Smooth muscle cell (in vitro differentiated cells): Measurements from ENCODE around the gene TOM1. TPM values are rescaled to one million over a fixed set of nuclear protein-coding genes. Genes with fewer than 3 reads are reported as not detected.

Experiments used
- DNase-seq: peaks from one replicate; lab custom pipeline; 2025; ENCODE audit not compliant: unreplicated experiment; lab: John Stamatoyannopoulos, UW
- H2AFZ ChIP-seq: fragments of 200-600 bp; sonication (generic); 2 replicates; pipeline ENCODE4 v1.6.0; 2016; ENCODE audit warnings: antibody characterized with exemption, low read depth, mild to moderate bottlenecking
- H3F3A ChIP-seq: fragments of 200-600 bp; sonication (generic); 2 replicates; pipeline ENCODE4 v1.6.0; 2017; ENCODE audit warnings: antibody characterized with exemption, low read depth
- H3K27ac ChIP-seq: fragments of 200-600 bp; sonication (generic); 2 replicates; pipeline ENCODE4 v1.5.1; 2016; ENCODE audit warnings: low read depth, mild to moderate bottlenecking
- H3K27me3 ChIP-seq: fragments of 200-600 bp; sonication (generic); 2 replicates; pipeline ENCODE4 v1.6.1; 2016; ENCODE audit warnings: low read depth, mild to moderate bottlenecking
- H3K36me3 ChIP-seq: fragments of 200-600 bp; sonication (generic); 2 replicates; pipeline ENCODE4 v1.5.1; 2016; ENCODE audit warnings: low read depth
- H3K4me1 ChIP-seq: fragments of 200-600 bp; sonication (generic); 2 replicates; pipeline ENCODE4 v1.5.1; 2016; ENCODE audit warnings: low read depth
- H3K4me2 ChIP-seq: fragments of 200-600 bp; sonication (generic); 2 replicates; pipeline ENCODE4 v1.6.0; 2016; ENCODE audit warnings: mild to moderate bottlenecking
- H3K4me3 ChIP-seq: fragments of 200-600 bp; sonication (generic); 2 replicates; pipeline ENCODE4 v1.5.1; 2016; ENCODE audit warnings: mild to moderate bottlenecking
- H3K79me2 ChIP-seq: fragments of 200-600 bp; sonication (generic); 2 replicates; pipeline ENCODE4 v1.6.0; 2016; ENCODE audit warnings: low read depth, mild to moderate bottlenecking
- H3K9ac ChIP-seq: fragments of 200-600 bp; sonication (generic); 2 replicates; pipeline ENCODE4 v1.6.0; 2016; ENCODE audit warnings: low read depth
- H3K9me3 ChIP-seq: fragments of 200-600 bp; sonication (generic); replicated peaks from 2 replicates; pipeline ENCODE4 v1.5.1; 2016; ENCODE audit warnings: low read depth
- H4K20me1 ChIP-seq: fragments of 200-600 bp; sonication (generic); 2 replicates; pipeline ENCODE4 v1.6.0; 2016; ENCODE audit warnings: low read depth
- WGBS: methylation state at CpG from one replicate; pipeline ENCODE4 v1.1.7; 2016; ENCODE audit warnings: low lambda C conversion rate; 5-methylcytosine and 5-hydroxymethylcytosine counted together
- polyA plus RNA-seq: library from polyadenylated mRNA; unstranded; fragments of >200 nt; fragmentation: Nextera tagmentation; extraction: Ambion mirVana; gene quantifications from 2 replicates; pipeline ENCODE4 v1.2.1, GENCODE V29; 2016
- total RNA-seq: library from RNA; depleted of rRNA; stranded (reverse); fragments of >200 nt; gene quantifications from 2 replicates; pipeline ENCODE4 v1.2.3, GENCODE V29; 2014
- TF ChIP-seq, protein P1 (sequence below): fragments of 200-600 bp; sonication (generic); IDR thresholded peaks from 2 replicates; pipeline ENCODE4 v1.5.1; 2017; ENCODE audit warnings: borderline replicate concordance, mild to moderate bottlenecking, antibody characterized with exemption; ENCODE audit not compliant: insufficient read depth, poor library complexity, severe bottlenecking

The TOM1 gene
- total and polyA plus RNA-seq, 2 experiments from 2014 or later: 86.1 to 127 TPM

DNA sequence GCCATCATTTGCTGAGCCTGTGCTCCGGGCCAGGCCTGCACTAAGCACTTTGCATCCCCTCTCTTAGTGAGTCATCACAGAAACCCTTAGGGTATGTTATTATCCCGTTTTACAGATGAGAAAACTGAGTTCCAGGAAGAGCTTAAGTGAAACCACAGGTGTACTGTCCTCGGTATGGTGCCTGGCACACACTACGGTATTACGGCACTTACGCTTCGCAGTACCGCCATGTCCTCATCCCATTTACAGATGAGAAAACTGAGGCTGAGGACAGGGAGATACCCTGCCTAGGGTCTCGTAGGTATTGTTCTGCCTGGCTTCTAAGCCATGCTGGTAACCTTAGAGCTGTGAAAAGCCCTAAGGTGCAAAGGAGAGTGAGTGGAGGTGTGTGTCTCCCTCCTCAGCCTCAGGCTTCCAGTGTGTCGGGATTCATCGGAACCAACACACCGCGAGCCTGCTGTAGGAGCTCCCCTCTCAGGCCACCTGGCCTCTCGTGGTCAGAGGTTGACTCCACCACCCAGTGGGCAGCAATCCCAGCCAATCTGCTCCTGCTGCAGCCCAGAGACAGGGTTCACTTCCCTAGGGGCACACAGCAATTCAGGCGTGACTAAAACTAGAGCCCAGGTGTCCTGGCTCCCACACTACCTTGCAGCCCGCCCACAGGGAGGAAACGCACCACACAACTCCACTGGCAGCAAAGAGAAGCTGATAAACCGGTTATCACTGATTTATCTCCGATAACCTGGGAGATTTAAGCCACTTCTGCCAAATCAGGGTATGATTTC lies 41.6 kb downstream of the TOM1 start:
- TF ChIP-seq, protein P1, sequence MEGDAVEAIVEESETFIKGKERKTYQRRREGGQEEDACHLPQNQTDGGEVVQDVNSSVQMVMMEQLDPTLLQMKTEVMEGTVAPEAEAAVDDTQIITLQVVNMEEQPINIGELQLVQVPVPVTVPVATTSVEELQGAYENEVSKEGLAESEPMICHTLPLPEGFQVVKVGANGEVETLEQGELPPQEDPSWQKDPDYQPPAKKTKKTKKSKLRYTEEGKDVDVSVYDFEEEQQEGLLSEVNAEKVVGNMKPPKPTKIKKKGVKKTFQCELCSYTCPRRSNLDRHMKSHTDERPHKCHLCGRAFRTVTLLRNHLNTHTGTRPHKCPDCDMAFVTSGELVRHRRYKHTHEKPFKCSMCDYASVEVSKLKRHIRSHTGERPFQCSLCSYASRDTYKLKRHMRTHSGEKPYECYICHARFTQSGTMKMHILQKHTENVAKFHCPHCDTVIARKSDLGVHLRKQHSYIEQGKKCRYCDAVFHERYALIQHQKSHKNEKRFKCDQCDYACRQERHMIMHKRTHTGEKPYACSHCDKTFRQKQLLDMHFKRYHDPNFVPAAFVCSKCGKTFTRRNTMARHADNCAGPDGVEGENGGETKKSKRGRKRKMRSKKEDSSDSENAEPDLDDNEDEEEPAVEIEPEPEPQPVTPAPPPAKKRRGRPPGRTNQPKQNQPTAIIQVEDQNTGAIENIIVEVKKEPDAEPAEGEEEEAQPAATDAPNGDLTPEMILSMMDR: no peak

DNA sequence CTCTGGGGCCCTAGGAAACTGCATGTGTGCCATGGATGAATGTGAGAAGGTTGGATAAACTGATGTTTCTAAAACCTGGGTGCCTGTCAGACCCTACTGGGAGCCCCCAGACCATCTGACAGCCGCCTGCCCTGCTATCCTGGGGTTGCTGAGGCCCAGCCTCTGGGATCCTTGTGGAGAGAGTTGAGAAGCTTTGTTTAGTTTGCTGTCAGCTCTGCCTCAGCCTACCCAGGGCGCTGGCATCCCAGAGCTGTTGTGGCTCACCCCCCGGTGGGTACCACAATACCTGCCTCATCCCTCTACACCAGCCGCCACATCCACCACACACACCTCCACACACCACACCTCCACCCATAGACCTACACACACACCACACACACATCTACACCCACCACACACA lies 42.7 kb downstream of the TOM1 start:
- no peaks in the 10 kb centered on the region for H3K79me2 ChIP-seq
- H3K27ac ChIP-seq: no peak overlapping the region
- no peaks in the 10 kb centered on the region for H4K20me1 ChIP-seq
- 100% methylated on average over 1 of the region's 4 CpGs for WGBS
- peaks cover 3% of the 10 kb centered on the region for H3F3A ChIP-seq
- H3K9ac ChIP-seq: no peak overlapping the region
- TF ChIP-seq, protein P1: no peak
- DNase-seq: no peak
- H3K4me3 ChIP-seq: no peak overlapping the region
- no peaks in the 10 kb centered on the region for H3K27me3 ChIP-seq
- no peaks in the 10 kb centered on the region for H3K4me1 ChIP-seq
- H3K9me3 ChIP-seq: no peaks in the 10 kb centered on the region
- no peaks in the 10 kb centered on the region for H3K36me3 ChIP-seq
- no peak overlapping the region for H3K4me2 ChIP-seq
- no peak overlapping the region for H2AFZ ChIP-seq

More for the DNA sequence above, 41.6 kb downstream of the TOM1 start:
- Histone ChIP-seq H3K4me2 (no peak overlapping the region), H3K27ac (no peak overlapping the region), H3F3A (peaks cover 3% of the 10 kb centered on the region), H3K27me3 (no peaks in the 10 kb centered on the region), H3K9ac (no peak overlapping the region), H3K36me3 (no peaks in the 10 kb centered on the region), H3K4me1 (no peaks in the 10 kb centered on the region), H2AFZ (no peak overlapping the region), H4K20me1 (no peaks in the 10 kb centered on the region), H3K79me2 (no peaks in the 10 kb centered on the region), H3K4me3 (no peak overlapping the region), H3K9me3 (no peaks in the 10 kb centered on the region)
- no peak for DNase-seq
- WGBS: 96% methylated on average over 19 of the region's 19 CpGs

DNA sequence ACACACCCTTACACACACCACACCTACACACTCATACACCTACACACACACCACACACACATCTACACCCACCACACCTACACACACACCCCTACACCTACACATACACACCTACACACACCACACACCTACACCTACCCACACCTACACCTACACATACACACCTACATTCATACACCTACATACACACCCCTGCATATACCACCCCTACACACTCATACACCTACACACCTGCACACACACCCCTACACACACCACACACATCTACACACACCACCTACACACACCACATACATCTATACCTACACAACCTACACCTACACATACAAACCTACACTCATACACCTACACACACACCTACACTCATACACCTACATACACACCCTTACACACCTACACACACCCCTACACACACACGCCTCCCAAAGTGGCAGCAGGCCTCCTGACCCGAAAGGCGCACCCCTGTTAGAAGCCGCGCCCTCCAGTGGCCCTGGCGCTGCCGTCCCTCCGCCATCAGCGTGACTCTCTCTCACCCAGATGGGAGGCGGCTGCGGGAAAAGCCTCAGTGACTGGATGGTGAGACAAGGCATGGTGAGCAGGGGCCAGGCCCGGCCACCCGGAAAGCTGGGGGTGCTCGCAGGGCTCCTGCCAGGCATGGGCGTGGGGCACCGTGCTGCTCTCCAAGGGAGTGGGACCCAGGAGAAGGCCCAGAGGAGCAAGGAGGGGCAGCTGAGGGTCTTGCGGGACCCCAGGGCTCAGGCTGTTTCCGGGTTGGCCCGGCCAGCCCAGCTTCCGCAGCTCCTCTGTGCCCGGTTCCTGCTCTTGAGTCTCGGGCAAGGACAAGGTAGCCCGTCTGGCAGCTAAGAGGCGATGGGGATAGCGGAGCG lies 44.2 kb downstream of the TOM1 start:
- Histone ChIP-seq H3K9ac (no peak overlapping the region), H3K27me3 (no peaks in the 10 kb centered on the region), H3K9me3 (no peaks in the 10 kb centered on the region), H3K4me3 (no peak overlapping the region), H3F3A (peaks cover 3% of the 10 kb centered on the region), H3K4me1 (no peaks in the 10 kb centered on the region), H4K20me1 (no peaks in the 10 kb centered on the region), H3K27ac (no peak overlapping the region), H3K36me3 (no peaks in the 10 kb centered on the region), H3K4me2 (no peak overlapping the region), H2AFZ (no peak overlapping the region), H3K79me2 (no peaks in the 10 kb centered on the region)
- TF ChIP-seq, protein P1: no peak
- WGBS: 97% methylated on average over 25 of the region's 26 CpGs
- no peak for DNase-seq
